Peyer's patch (tissue), 4 donors: Measurements from ENCODE around the gene TANGO6.

Source experiments
- CTCF ChIP-seq, 6 experiments: fragments of 450-650 bp in 4 of 6; fragments of 200-600 bp in 2 of 6; sonication (generic) in 1 of 6; IDR thresholded peaks; one replicate each; pipeline ENCODE4 v1.5.1; 2017 to 2019; ENCODE audit warnings: antibody characterized with exemption in 6 of 6, mild to moderate bottlenecking in 3 of 6, moderate library complexity in 1 of 6
- POLR2A ChIP-seq, 2 donors: fragments of 450-650 bp; IDR thresholded peaks; one replicate each; pipeline ENCODE4 v1.5.1; 2017; ENCODE audit warnings: antibody characterized with exemption in 2 of 2, mild to moderate bottlenecking in 2 of 2, moderate library complexity in 2 of 2

- TF ChIP-seq CTCF (IDR thresholded peaks at IDR 0.05) (no peak), POLR2A (IDR thresholded peaks at IDR 0.05) (no peak)
Measured at GRCh38 chr16:68948230-68948910, 105.0 kb downstream of the TANGO6 start.
